Regular cardiac myocyte (primary cell): Measurements from ENCODE around the gene SMIM10L2A. TPM values are rescaled to one million over a fixed set of nuclear protein-coding genes. Genes with fewer than 3 reads are reported as not detected.

Source experiments
- total RNA-seq: library from RNA; depleted of rRNA; stranded (reverse); fragments of >200 nt; gene quantifications from 2 replicates; pipeline ENCODE4 v1.2.3, GENCODE V29; 2014

Gene SMIM10L2A
- under 0.01 and 1.7 TPM in 2 replicates for total RNA-seq

DNA sequence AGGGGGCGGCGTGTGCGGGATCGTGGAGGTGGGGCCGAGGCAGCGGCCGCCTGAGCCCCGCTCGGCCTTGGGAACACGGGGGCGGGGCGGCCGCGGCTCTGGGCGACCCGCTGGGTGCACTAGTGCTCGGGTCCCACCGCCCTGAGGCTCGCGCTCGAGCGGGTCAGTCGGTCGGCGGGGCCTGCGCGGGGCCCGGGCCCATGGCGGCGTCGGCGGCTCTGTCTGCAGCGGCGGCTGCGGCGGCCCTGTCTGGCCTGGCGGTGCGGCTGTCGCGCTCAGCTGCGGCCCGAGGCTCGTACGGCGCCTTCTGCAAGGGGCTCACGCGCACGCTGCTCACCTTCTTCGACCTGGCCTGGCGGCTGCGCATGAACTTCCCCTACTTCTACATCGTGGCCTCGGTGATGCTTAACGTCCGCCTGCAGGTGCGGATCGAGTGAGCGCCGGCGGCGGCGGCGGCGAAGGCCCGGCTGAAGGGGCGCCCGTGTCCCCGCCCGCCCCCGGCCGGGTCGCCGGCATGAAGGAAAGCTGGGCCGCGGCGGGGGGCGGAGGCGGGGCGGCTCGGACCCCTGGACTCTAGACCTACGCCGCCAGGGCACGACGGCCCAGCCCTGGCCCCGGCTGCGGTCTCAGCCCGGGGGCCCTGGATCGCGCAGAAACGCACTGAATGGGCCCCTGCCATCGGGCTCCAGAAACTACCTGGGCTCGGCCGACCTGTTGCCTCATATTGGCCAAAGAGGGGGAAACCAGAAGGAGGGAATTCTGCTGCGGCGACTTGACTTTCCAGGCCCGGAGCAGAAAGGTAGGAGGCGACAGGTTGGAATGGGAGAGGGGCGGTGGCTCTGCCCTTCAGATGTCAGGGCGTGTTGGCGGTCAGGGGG lies at the start of gene SMIM10L2A:
SMIM10L2A (plus strand) TSS at position 13 of the 878 bp plus-strand sequence; CDS start at position 201, 188 bp downstream.

Other genes starting within 250 kb of the SMIM10L2A start
- not detected in 2 replicates for gene ETDA, start 169.9 kb upstream of the SMIM10L2A start, total RNA-seq
- not detected in 2 replicates for gene ETDC, start 112.5 kb upstream of the SMIM10L2A start, total RNA-seq
- gene ZNF75D, start 77.8 kb upstream of the SMIM10L2A start, total RNA-seq: 4.4 and 7.3 TPM in 2 replicates
- gene ZNF449, start 77.1 kb upstream of the SMIM10L2A start, total RNA-seq: 5.6 and 10.4 TPM in 2 replicates
- gene INTS6L, start 98.7 kb downstream of the SMIM10L2A start, total RNA-seq: 2.5 and 5.4 TPM in 2 replicates